Activated CD4-positive, alpha-beta T cell treated with anti-CD3 and anti-CD28 coated beads, Interleukin-2, amount 10 ng/mL, durations not matched to agents 24 days and 14 days (primary cell): ENCODE data around the gene TBC1D4. TPM values are rescaled to one million over a fixed set of nuclear protein-coding genes. Genes with fewer than 3 reads are reported as not detected.

Experiments
- DNase-seq: peaks from one replicate; pipeline ENCODE4 v3.0.0; 2022
- H3K27ac Mint-ChIP-seq: one replicate; pipeline ENCODE4 v1.8.0; 2022; ENCODE audit warnings: mild to moderate bottlenecking, mixed read lengths
- H3K27me3 Mint-ChIP-seq: one replicate; pipeline ENCODE4 v1.8.0; 2022; ENCODE audit warnings: mixed read lengths
- H3K36me3 Mint-ChIP-seq: one replicate; pipeline ENCODE4 v1.8.0; 2022; ENCODE audit warnings: low read depth, mild to moderate bottlenecking, mixed read lengths
- H3K4me1 Mint-ChIP-seq: one replicate; pipeline ENCODE4 v1.8.0; 2021; ENCODE audit warnings: mixed read lengths
- H3K4me3 Mint-ChIP-seq: one replicate; pipeline ENCODE4 v1.8.0; 2022; ENCODE audit warnings: mild to moderate bottlenecking, moderate library complexity, mixed read lengths
- H3K9me3 Mint-ChIP-seq: one replicate; pipeline ENCODE4 v1.8.0; 2021; ENCODE audit warnings: mixed read lengths
- intact Hi-C: fragments of 100-400 bp; cut with micrococcal nuclease; formaldehyde crosslinking; loops from one replicate; pipeline ENCODE4 v1.15.1; 2023
- total RNA-seq: library from RNA; stranded (reverse); gene quantifications from 2 replicates; pipeline ENCODE4 v1.2.3, GENCODE V29; 2022

Gene TBC1D4
- total RNA-seq, 1 donor from 2014 or later: 77.0 TPM

- H3K4me3 Mint-ChIP-seq: no peak overlapping the region
- H3K27ac Mint-ChIP-seq: no peak overlapping the region
- H3K36me3 Mint-ChIP-seq: no peaks in the 10 kb centered on the region
- H3K9me3 Mint-ChIP-seq: no peaks in the 10 kb centered on the region
- H3K4me1 Mint-ChIP-seq: peaks cover 7% of the 10 kb centered on the region
- peaks cover 4% of the 10 kb centered on the region for H3K27me3 Mint-ChIP-seq
- DNase-seq: peak; percentile 17
- intact Hi-C loops: no loop called here
Observed at GRCh38 chr13:75411924-75412537, 69.9 kb downstream of the TBC1D4 start.

GRCh38 chr13:75410207-75410606 is 71.8 kb downstream of the TBC1D4 start:
- peaks cover 4% of the 10 kb centered on the region for H3K27me3 Mint-ChIP-seq
- H3K27ac Mint-ChIP-seq: no peak overlapping the region
- no peaks in the 10 kb centered on the region for H3K9me3 Mint-ChIP-seq
- intact Hi-C loops: no loop called here
- DNase-seq: peak; percentile 40
- no peaks in the 10 kb centered on the region for H3K36me3 Mint-ChIP-seq
- H3K4me3 Mint-ChIP-seq: no peak overlapping the region
- H3K4me1 Mint-ChIP-seq: peaks cover 7% of the 10 kb centered on the region

- H3K36me3 Mint-ChIP-seq: no peaks in the 10 kb centered on the region
- intact Hi-C loops: no loop called here
- no peak overlapping the region for H3K27ac Mint-ChIP-seq
- DNase-seq: no peak
- H3K9me3 Mint-ChIP-seq: no peaks in the 10 kb centered on the region
- H3K27me3 Mint-ChIP-seq: peaks cover 10% of the 10 kb centered on the region
- H3K4me3 Mint-ChIP-seq: no peak overlapping the region
- no peaks in the 10 kb centered on the region for H3K4me1 Mint-ChIP-seq
Observed at GRCh38 chr13:75407998-75408397, 74.0 kb downstream of the TBC1D4 start.

GRCh38 chr13:75407473-75407872 is 74.5 kb downstream of the TBC1D4 start:
- Mint-ChIP-seq H3K36me3 (no peaks in the 10 kb centered on the region), H3K9me3 (no peaks in the 10 kb centered on the region), H3K27me3 (peaks cover 11% of the 10 kb centered on the region), H3K27ac (no peak overlapping the region), H3K4me1 (no peaks in the 10 kb centered on the region), H3K4me3 (no peak overlapping the region)
- intact Hi-C loops: no loop called here
- peak; percentile 30 for DNase-seq

- Mint-ChIP-seq H3K4me3 (no peak overlapping the region), H3K27ac (no peak overlapping the region), H3K27me3 (peaks cover 12% of the 10 kb centered on the region), H3K4me1 (no peaks in the 10 kb centered on the region), H3K9me3 (no peaks in the 10 kb centered on the region), H3K36me3 (no peaks in the 10 kb centered on the region)
- intact Hi-C loops: no loop called here
- peak; percentile 31 for DNase-seq
Observed at GRCh38 chr13:75405976-75406703, 75.8 kb downstream of the TBC1D4 start.

GRCh38 chr13:75404726-75405125 is 77.2 kb downstream of the TBC1D4 start:
- peak; percentile 44 for DNase-seq
- no peaks in the 10 kb centered on the region for H3K4me1 Mint-ChIP-seq
- no peak overlapping the region for H3K27ac Mint-ChIP-seq
- H3K4me3 Mint-ChIP-seq: no peak overlapping the region
- no peaks in the 10 kb centered on the region for H3K9me3 Mint-ChIP-seq
- H3K27me3 Mint-ChIP-seq: peaks cover 12% of the 10 kb centered on the region
- no peaks in the 10 kb centered on the region for H3K36me3 Mint-ChIP-seq
- intact Hi-C loops: no loop called here

- intact Hi-C loops: no loop called here
- Mint-ChIP-seq H3K4me1 (no peaks in the 10 kb centered on the region), H3K36me3 (no peaks in the 10 kb centered on the region), H3K27ac (no peak overlapping the region), H3K27me3 (peaks cover 12% of the 10 kb centered on the region), H3K4me3 (no peak overlapping the region), H3K9me3 (peaks cover 6% of the 10 kb centered on the region)
- DNase-seq: peak; percentile 43
Observed at GRCh38 chr13:75402787-75403186, 79.2 kb downstream of the TBC1D4 start.

- Mint-ChIP-seq H3K27me3 (peaks cover 8% of the 10 kb centered on the region), H3K4me1 (no peaks in the 10 kb centered on the region), H3K9me3 (peaks cover 7% of the 10 kb centered on the region), H3K36me3 (no peaks in the 10 kb centered on the region), H3K27ac (no peak overlapping the region), H3K4me3 (no peak overlapping the region)
- intact Hi-C loops: no loop called here
- peak; percentile 15 for DNase-seq
Observed at GRCh38 chr13:75400775-75401174, 81.2 kb downstream of the TBC1D4 start.

GRCh38 chr13:75399879-75400217 is 82.1 kb downstream of the TBC1D4 start:
- no peaks in the 10 kb centered on the region for H3K36me3 Mint-ChIP-seq
- H3K27ac Mint-ChIP-seq: no peak overlapping the region
- intact Hi-C loops: no loop called here
- peaks cover 8% of the 10 kb centered on the region for H3K27me3 Mint-ChIP-seq
- peaks cover 7% of the 10 kb centered on the region for H3K9me3 Mint-ChIP-seq
- H3K4me3 Mint-ChIP-seq: no peak overlapping the region
- peak; percentile 11 for DNase-seq
- H3K4me1 Mint-ChIP-seq: no peaks in the 10 kb centered on the region

GRCh38 chr13:75399168-75399878 is 82.6 kb downstream of the TBC1D4 start:
- Mint-ChIP-seq H3K27me3 (peaks cover 7% of the 10 kb centered on the region), H3K9me3 (peaks cover 7% of the 10 kb centered on the region), H3K27ac (no peak overlapping the region), H3K4me3 (no peak overlapping the region), H3K36me3 (no peaks in the 10 kb centered on the region), H3K4me1 (no peaks in the 10 kb centered on the region)
- DNase-seq: peak; percentile 35
- intact Hi-C loops: no loop called here

GRCh38 chr13:75398072-75398471 is 83.9 kb downstream of the TBC1D4 start:
- Mint-ChIP-seq H3K27ac (no peak overlapping the region), H3K4me3 (no peak overlapping the region), H3K27me3 (peaks cover 3% of the 10 kb centered on the region), H3K36me3 (no peaks in the 10 kb centered on the region), H3K9me3 (peaks cover 7% of the 10 kb centered on the region), H3K4me1 (no peaks in the 10 kb centered on the region)
- DNase-seq: peak; percentile 37
- intact Hi-C loops: no loop called here

- DNase-seq: peak; percentile 11
- H3K9me3 Mint-ChIP-seq: peaks cover 7% of the 10 kb centered on the region
- no peaks in the 10 kb centered on the region for H3K4me1 Mint-ChIP-seq
- H3K4me3 Mint-ChIP-seq: no peak overlapping the region
- H3K27me3 Mint-ChIP-seq: no peaks in the 10 kb centered on the region
- H3K36me3 Mint-ChIP-seq: no peaks in the 10 kb centered on the region
- no peak overlapping the region for H3K27ac Mint-ChIP-seq
- intact Hi-C loops: no loop called here
Observed at GRCh38 chr13:75395901-75396300, 86.1 kb downstream of the TBC1D4 start.

GRCh38 chr13:75395066-75395465 is 86.9 kb downstream of the TBC1D4 start:
- Mint-ChIP-seq H3K4me3 (no peak overlapping the region), H3K27ac (no peak overlapping the region), H3K27me3 (no peaks in the 10 kb centered on the region), H3K4me1 (no peaks in the 10 kb centered on the region), H3K9me3 (peaks cover 7% of the 10 kb centered on the region), H3K36me3 (no peaks in the 10 kb centered on the region)
- peak; percentile 41 for DNase-seq
- intact Hi-C loops: no loop called here

GRCh38 chr13:75393839-75394520 is 88.0 kb downstream of the TBC1D4 start:
- Mint-ChIP-seq H3K27me3 (no peaks in the 10 kb centered on the region), H3K4me3 (no peak overlapping the region), H3K27ac (no peak overlapping the region), H3K36me3 (no peaks in the 10 kb centered on the region), H3K4me1 (no peaks in the 10 kb centered on the region), H3K9me3 (peaks cover 7% of the 10 kb centered on the region)
- DNase-seq: no peak
- intact Hi-C loops: no loop called here
